ENCODE data around the gene SLIT1.

- TF ChIP-seq SUZ12 (IDR thresholded peaks at IDR 0.05) = no peak
- no peak for TF ChIP-seq LEF1 (IDR thresholded peaks at IDR 0.05; ENCODE audit: borderline replicate concordance)
- no peak for TF ChIP-seq HDGF (IDR thresholded peaks at IDR 0.05; ENCODE audit: borderline replicate concordance)
- no peak for TF ChIP-seq BHLHE40 (IDR thresholded peaks at IDR 0.05; ENCODE audit: borderline replicate concordance)
- no peak for TF ChIP-seq L3MBTL2 (conservative IDR thresholded peaks at IDR 0.05)
- TF ChIP-seq, protein P1, sequence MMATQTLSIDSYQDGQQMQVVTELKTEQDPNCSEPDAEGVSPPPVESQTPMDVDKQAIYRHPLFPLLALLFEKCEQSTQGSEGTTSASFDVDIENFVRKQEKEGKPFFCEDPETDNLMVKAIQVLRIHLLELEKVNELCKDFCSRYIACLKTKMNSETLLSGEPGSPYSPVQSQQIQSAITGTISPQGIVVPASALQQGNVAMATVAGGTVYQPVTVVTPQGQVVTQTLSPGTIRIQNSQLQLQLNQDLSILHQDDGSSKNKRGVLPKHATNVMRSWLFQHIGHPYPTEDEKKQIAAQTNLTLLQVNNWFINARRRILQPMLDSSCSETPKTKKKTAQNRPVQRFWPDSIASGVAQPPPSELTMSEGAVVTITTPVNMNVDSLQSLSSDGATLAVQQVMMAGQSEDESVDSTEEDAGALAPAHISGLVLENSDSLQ (IDR thresholded peaks at IDR 0.05) = no peak
- TF ChIP-seq FOXA1 (IDR thresholded peaks at IDR 0.05) = no peak
- no peak for TF ChIP-seq CTBP1 (IDR thresholded peaks at IDR 0.05; ENCODE audit: borderline replicate concordance)
Measured at GRCh38 chr10:97047083-97047736, 138.5 kb downstream of the SLIT1 start.
